ENCODE results near the gene UGT1A4.

UGT1A4 gene

GRCh38 chr2:233796254-233796653 is 77.7 kb downstream of the UGT1A4 start:
- DNase-seq, result no peak

GRCh38 chr2:233798335-233799086 is 80.0 kb downstream of the UGT1A4 start:
- Histone ChIP-seq H3K9me3 (ENCODE audit: severe bottlenecking) (peaks cover 4% of the 10 kb centered on the region), H3K27ac (no peak overlapping the region), H3K27me3 (ENCODE audit: insufficient read depth, low read depth, severe bottlenecking) (no peaks in the 10 kb centered on the region), H3K4me3 (ENCODE audit: low read depth, low read length) (no peak overlapping the region), H3K36me3 (no peaks in the 10 kb centered on the region)
- TF ChIP-seq, protein P1, sequence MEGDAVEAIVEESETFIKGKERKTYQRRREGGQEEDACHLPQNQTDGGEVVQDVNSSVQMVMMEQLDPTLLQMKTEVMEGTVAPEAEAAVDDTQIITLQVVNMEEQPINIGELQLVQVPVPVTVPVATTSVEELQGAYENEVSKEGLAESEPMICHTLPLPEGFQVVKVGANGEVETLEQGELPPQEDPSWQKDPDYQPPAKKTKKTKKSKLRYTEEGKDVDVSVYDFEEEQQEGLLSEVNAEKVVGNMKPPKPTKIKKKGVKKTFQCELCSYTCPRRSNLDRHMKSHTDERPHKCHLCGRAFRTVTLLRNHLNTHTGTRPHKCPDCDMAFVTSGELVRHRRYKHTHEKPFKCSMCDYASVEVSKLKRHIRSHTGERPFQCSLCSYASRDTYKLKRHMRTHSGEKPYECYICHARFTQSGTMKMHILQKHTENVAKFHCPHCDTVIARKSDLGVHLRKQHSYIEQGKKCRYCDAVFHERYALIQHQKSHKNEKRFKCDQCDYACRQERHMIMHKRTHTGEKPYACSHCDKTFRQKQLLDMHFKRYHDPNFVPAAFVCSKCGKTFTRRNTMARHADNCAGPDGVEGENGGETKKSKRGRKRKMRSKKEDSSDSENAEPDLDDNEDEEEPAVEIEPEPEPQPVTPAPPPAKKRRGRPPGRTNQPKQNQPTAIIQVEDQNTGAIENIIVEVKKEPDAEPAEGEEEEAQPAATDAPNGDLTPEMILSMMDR (IDR thresholded peaks at IDR 0.05; ENCODE audit: low read depth, low read length), result no peak
- peak; percentile 1 for DNase-seq

More at GRCh38 chr2:233796254-233796653, 77.7 kb downstream of the UGT1A4 start:
- H3K36me3 ChIP-seq, result no peaks in the 10 kb centered on the region
- H3K27me3 ChIP-seq (ENCODE audit: insufficient read depth, low read depth, severe bottlenecking), result no peaks in the 10 kb centered on the region
- TF ChIP-seq, protein P1 (IDR thresholded peaks at IDR 0.05; ENCODE audit: low read depth, low read length), result no peak
- no peak overlapping the region for H3K27ac ChIP-seq
- no peak overlapping the region for H3K4me3 ChIP-seq (ENCODE audit: low read depth, low read length)
- peaks cover 4% of the 10 kb centered on the region for H3K9me3 ChIP-seq (ENCODE audit: severe bottlenecking)

- Histone ChIP-seq H3K4me3 (ENCODE audit: low read depth, low read length) (no peak overlapping the region), H3K27me3 (ENCODE audit: insufficient read depth, low read depth, severe bottlenecking) (no peaks in the 10 kb centered on the region), H3K9me3 (ENCODE audit: severe bottlenecking) (peaks cover 4% of the 10 kb centered on the region), H3K36me3 (no peaks in the 10 kb centered on the region), H3K27ac (no peak overlapping the region)
- peak; percentile 11 for DNase-seq
- TF ChIP-seq, protein P1 (IDR thresholded peaks at IDR 0.05; ENCODE audit: low read depth, low read length), result no peak
These were observed 80.6 kb downstream of the UGT1A4 start for GRCh38 chr2:233799087-233799665.

- Histone ChIP-seq H3K36me3 (no peaks in the 10 kb centered on the region), H3K27ac (no peak overlapping the region), H3K27me3 (ENCODE audit: insufficient read depth, low read depth, severe bottlenecking) (no peaks in the 10 kb centered on the region), H3K9me3 (ENCODE audit: severe bottlenecking) (peaks cover 4% of the 10 kb centered on the region), H3K4me3 (ENCODE audit: low read depth, low read length) (no peak overlapping the region)
- TF ChIP-seq, protein P1 (IDR thresholded peaks at IDR 0.05; ENCODE audit: low read depth, low read length), result no peak
- no peak for DNase-seq
These were observed 81.2 kb downstream of the UGT1A4 start for GRCh38 chr2:233799716-233800115.

GRCh38 chr2:233800208-233800607 is 81.7 kb downstream of the UGT1A4 start:
- Histone ChIP-seq H3K36me3 (no peaks in the 10 kb centered on the region), H3K27me3 (ENCODE audit: insufficient read depth, low read depth, severe bottlenecking) (no peaks in the 10 kb centered on the region), H3K4me3 (ENCODE audit: low read depth, low read length) (no peak overlapping the region), H3K9me3 (ENCODE audit: severe bottlenecking) (peaks cover 4% of the 10 kb centered on the region), H3K27ac (no peak overlapping the region)
- TF ChIP-seq, protein P1 (IDR thresholded peaks at IDR 0.05; ENCODE audit: low read depth, low read length), result no peak
- DNase-seq, result no peak

Measured in WERI-Rb-1 (cell line).